HL-60/S4 treated with phorbol 12-myristate 13-acetate at 8.2 ng/mL for 4 days and 3 days (cell line): ENCODE measurements around the gene EGFR.

Experiments used
- in situ Hi-C: fragments of 300-500 bp; cut with MboI; formaldehyde crosslinking; loops from 2 replicates; pipeline ENCODE4 v1.15.0; 2022; ENCODE audit warnings: low sequenced_read_pairs

EGFR gene

DNA sequence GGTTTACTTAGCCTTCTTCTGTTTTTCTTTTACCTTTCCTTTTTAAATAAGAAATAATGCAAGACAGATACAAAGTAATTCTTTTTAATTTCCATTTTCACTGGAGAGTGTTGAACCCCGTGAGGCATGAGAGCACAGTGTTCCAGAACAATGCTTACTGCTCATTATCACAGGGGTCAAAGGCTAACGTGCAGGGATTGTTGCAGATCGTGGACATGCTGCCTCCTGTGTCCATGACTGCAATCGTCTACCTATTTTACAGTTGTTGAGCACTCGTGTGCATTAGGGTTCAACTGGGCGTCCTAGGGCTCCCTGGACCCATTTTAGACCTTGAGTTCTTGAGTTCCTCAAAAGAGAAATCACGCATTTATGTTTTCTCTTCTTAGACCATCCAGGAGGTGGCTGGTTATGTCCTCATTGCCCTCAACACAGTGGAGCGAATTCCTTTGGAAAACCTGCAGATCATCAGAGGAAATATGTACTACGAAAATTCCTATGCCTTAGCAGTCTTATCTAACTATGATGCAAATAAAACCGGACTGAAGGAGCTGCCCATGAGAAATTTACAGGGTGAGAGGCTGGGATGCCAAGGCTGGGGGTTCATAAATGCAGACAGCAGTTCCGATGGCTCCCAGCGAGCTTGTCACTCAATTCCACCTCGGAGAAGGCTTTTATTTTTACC is 124.2 kb downstream of the EGFR start:
- in situ Hi-C loops, result no loop called here

DNA sequence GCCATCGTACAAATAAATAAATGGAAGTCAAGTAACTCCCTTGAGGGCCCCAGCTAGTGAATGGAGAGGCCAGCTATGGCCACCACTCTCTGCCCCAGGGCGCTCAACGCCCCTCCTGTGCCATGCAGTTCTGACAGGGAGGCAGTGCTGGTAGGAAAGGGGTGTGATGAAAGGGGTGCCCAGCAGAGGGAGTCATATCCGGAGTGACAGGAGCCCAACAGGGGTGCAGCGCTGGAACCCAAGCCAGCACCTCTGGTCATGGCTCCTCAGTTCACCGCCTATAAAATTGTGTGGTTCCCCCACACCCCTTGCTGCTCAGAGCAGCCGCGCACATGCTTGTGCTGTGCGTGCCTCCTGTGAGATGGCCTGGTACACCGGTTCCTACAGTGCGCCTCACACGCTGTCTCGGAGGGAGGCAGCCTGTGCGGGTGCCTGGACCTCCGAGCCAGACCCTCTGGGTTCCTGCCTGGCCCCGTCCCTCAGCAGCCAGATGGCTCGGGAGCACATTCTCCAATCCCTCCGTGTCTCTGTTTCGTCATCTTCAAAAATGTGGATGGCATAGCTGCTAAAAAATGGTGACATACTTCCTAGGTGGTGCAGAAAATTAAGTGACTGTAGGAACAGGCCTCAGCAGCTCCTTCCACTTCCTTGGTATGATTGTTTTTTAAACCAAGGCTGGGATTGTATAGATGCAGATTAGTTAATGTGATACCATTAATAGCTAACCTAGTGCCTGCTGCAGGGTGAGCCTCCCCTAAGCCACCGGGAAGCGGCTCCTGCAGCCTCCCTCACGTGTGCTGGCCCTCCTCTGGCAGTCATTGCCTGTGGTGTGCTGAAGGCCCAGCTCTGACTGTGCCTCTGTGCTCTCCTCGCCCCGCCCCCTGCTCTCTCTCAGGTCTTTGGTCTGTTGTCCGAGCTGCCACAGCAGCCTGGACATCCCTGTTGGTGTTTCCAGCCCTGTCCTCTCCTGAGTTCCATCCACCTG is 125.8 kb downstream of the EGFR start:
- in situ Hi-C loops, result no loop called here

DNA sequence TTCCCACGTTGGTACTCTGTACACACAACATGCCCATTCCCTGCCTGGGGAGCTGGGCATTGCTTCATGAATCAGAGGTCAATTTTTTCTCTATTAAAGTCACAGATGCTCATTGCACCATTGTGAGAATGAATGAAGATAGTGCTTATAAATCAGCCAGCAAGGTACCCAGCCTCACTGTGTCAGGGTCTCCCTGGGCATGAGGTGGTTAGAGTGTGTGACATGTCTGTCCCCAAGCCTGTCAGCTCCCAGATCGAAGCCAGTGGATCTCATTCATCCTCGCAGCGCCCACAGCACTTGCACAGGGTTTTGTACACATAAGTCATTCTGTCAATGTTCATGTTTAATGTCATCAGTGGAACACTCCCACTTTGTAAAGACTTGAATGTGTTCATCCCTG is 126.8 kb downstream of the EGFR start:
- in situ Hi-C loops, result no loop called here

DNA sequence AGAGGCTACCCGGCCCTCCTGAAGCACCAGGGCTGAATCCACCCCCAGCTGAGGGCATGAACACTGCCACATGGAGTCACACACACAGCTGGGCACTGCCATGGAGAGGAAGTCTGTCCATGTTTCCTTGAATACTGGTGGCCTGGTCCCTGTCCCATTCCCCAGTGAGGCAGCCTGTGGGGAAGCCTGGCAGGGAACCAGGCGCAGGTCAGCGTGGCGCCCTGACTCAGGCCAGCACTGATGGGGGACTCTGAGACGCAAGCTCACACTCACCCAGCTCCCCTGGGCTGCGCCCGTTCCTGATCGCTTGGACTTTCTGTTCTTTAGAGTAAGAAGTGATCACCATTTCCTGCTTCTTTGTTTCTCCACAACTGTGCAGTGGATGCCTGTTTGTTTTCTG is 128.3 kb downstream of the EGFR start:
- in situ Hi-C loops, result no loop called here

DNA sequence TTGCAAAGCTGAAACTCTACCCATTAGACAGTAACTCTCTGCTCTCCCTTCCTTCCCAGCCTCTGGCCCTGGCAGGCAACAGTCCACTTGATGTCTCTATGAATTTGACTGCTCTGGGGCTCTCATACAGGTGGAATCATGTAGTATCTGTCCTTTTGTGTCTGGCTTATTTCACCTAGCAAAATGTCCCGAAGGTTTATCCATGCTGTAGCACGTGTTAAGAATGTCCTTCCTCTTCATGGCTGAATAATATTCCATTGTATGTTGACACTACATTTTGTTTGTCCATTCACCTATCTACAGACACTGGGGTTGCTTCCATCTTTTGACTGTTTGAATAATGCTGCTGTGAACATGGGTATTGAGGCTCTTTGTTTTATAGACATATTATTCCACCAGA is 128.9 kb downstream of the EGFR start:
- in situ Hi-C loops, result no loop called here

DNA sequence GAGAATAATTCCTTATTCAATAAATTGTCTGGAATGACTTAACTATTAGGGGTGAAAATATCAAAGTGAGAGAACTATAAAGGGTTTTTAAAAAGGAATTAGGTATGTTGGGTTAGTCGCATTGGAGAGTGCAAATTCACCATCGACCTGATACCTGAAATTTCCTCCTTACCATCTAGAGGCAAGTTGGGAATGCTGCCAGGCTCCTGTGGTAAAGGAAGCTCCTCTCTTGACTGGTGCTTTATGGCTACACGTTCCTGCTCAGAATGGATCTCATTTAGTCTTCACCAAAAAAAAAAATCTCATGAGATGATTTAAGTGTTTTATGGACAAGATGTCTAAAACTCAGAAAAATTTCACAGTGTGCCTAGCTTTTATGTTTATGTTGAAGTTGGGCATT is 129.8 kb downstream of the EGFR start:
- in situ Hi-C loops, result no loop called here

DNA sequence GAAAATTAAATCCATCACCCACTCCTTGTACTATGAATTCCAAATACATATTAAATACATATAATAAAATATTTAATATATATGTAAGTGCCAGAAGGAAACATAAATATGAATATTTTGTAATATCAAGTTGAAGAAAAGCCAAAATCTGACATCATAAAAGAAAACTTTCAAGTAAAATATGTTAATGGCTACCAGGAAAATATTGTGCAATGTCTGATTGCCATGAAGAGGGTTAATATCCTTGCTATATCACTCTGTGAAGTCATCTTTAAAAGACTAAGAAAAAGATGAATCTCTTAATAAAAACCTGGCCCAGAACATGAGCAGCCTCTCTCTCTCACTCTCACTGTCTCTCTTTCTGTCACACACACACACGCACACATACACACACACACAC is 130.2 kb downstream of the EGFR start:
- in situ Hi-C loops, result no loop called here

DNA sequence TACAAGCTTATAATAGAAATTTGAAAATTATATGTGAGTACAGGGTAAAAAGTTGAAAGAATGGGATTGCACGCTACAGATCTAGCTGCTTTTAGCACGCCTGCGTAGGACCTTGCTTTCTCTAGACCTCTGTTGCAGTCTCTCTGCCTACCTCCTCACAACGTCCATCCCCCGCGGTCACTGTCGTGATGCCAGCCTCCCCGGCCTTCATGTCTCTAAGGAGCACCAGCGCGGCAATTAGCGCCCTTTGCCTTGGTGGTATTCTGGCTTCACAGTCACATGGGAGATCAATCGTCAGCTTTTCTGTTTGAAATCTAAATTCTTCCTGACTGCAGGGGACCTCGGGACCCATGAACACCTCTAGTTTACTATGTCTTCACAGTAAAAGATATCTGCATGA is 131.3 kb downstream of the EGFR start:
- in situ Hi-C loops, result no loop called here

DNA sequence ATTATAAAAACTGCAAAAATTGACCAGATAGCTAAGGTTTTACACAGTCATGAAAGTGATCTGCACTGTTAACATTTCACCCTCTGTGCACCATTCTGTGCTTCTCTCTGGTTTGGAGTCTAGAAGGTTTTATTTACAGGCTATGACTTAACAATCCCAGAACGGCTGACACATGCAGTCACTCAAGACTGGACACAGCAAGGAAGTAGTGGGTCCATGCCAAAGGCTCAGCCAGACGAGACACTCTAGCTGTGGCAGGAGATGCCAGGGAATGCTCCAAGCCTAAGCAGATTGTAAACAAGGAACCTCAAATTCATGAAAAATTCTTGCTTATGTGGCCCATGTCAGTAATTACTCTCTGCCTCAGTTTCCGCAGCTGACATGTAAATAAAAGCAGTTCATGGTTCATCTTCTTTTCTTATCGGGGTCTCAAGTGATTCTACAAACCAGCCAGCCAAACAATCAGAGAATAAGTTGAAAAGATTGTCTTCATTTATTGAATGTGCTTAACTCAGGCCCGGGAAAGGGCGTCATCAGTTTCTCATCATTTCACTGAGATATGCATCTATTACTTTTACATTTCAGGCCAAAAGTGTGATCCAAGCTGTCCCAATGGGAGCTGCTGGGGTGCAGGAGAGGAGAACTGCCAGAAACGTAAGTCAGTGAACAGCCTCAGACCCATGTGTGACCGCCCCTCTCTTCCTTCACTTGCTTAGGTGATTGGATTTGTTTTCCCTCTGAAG is 132.1 kb downstream of the EGFR start:
- in situ Hi-C loops, result no loop called here

DNA sequence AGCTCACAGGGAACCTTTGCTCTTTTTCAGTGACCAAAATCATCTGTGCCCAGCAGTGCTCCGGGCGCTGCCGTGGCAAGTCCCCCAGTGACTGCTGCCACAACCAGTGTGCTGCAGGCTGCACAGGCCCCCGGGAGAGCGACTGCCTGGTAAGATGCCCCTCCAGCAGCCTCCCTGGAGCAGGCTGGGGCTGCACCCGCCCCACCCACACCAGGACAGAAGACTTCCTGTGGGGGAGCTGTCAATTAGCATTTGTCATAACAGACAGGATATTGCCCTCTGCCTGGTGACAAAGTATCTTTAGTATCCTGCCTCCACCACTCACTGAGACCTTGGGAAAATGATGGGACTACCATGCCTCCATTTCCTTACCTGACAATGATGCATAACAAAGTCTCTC is 133.7 kb downstream of the EGFR start:
- in situ Hi-C loops, result no loop called here

DNA sequence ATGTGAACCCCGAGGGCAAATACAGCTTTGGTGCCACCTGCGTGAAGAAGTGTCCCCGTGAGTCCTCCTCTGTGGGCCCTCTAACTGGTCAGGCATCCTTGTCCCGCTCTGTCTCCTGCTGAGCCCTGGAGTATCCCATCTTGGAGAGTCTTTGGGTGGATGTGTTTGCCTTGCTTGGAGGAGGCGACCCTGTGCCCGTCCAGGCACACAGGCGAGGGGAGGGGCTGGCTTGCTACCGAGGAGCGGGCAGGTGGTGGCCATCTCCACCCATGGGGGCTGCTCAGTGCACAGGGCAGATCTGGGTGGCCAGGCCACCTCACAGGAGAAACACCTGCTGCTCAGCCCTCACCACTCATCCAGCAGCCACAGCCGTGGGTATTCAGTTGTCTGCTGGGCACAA is 135.3 kb downstream of the EGFR start:
- in situ Hi-C loops, result no loop called here

DNA sequence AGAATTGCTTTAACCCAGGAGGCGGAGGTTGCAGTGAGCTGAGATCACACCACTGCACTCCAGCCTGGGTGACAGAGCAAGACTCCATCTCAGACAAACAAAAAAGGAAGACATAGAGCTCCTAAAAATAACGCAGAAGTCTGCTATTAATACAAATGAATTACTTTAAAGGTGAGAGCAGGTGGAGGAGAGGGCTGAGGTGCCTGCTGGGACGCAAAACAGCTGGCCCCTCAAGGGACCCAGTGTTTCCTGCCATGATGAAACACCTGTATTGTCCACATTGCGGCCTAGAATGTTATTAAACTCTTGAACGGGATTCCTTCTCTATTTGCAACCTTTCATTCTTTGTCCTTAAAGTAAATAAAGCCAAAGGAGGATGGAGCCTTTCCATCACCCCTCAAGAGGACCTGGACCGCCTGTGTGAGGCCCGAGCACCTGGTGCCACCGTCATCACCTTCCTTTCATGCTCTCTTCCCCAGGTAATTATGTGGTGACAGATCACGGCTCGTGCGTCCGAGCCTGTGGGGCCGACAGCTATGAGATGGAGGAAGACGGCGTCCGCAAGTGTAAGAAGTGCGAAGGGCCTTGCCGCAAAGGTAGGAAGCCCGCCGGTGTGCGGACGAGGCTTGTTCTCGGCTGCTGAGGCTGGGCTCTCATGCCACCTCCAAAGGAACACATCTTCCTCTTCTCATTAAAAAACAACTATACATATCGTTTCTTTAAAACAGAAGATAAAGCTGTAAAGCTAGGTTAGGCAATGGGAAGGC is 136.7 kb downstream of the EGFR start:
- in situ Hi-C loops, result no loop called here

DNA sequence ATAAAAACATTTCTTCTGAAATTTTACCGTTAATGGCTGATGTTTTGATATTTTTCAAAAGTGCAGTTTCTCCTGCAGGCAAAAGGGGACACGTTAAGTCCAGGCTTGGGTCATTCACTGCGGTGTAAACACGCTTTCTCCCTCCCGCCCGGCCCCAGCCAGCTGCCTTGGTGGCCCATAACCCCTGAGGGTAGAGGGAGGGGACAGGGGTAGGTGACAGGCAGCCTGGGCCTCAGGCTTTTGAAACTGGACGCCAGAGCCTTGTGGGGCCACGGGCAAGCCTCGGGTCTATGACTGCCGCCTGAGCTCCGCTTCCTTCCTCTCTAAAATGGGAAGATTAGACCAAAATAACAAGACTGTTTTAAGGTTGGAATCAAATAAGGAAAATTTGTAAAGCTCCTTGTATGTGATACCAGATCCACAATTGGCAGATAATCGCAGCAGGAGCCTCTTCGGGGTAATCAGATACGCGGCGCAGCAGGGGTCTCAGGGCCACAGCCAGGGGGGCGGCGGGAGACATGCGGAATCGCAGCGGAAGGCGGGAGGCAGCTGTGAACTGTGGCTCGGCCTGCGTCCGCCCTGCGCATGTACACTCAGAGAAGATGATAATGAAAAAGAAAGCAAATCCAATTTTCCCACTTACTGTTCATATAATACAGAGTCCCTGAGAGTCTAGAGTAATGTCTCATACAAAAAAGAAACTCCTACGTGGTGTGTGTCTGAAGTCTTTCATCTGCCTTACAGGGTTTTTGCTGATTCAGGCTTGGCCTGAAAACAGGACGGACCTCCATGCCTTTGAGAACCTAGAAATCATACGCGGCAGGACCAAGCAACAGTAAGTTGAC is 138.3 kb downstream of the EGFR start:
- in situ Hi-C loops, result no loop called here

DNA sequence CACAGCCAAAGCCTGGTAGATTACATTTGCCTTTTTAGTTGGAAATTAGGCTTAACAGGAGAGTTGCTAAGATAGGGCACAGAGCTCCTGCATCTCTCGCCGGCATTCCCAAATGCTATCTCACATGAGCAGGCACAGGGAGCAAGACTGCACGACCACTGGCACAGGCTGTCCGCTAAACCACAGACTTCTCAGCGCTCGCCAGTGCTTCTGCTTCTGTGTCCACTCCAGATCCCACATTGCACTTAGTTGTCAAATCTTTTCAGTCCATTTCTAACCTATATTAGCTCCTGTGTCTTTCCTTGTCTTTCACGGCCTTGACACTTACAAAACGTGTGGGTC is 138.9 kb downstream of the EGFR start:
- in situ Hi-C loops, result no loop called here

DNA sequence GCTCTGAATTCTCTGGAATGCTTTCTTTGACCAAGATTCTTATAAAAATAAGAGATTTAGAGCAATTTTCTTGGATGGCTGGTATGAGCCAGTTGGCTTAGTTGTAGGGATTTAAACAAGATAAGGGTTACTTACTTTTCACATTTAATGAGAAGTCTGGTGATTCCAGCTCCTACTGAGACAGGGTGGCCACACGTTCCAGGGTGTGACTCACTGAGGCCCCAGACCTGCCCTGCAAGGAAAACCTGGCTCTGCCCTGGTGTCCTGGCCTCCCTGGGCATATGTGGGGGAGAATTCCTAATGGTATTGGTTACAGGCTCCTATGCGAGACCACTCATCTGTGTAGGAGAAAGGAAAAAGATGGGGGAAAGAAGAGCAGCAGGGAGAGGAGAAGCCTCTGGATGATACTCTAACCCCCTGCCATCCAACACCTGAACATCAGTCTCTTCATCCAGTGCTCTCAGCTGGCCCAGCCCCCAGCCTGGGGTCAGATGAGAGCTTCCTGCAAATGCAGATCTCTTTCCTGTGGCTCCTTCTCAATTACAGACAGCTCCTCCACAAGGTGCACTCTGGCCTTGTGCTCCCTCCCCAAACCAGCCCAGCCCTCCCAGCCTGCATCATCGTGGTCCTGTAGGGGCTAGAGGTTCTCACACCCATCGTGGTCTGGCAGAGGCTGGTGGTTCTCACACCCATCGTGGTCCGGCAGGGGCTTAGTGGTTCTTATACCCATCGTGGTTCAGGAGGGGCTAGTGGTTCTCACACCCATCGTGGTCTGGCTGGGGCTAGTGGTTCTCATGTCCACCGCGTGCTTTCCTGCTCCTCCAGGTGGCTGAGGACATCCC is 139.9 kb downstream of the EGFR start:
- in situ Hi-C loops, result no loop called here

DNA sequence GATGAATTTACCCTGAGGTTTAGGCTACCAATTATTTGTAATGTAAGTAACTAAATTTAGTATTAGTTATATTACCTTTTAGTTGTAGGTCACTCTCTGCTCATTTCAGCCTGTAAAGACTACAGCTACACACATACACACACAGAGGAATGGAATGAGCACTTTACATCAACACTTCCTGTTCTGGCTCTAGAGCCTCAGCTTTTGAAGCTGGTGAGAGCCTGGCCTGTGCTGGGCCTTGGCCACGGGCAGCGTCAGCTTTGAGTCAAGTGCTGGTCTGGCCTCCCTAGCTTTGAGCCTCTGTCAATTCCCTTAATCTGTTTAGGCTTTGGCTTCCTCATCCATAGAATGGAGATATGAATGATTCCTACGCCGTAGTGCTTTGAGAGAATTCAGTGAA is 141.7 kb downstream of the EGFR start:
- in situ Hi-C loops, result no loop called here

DNA sequence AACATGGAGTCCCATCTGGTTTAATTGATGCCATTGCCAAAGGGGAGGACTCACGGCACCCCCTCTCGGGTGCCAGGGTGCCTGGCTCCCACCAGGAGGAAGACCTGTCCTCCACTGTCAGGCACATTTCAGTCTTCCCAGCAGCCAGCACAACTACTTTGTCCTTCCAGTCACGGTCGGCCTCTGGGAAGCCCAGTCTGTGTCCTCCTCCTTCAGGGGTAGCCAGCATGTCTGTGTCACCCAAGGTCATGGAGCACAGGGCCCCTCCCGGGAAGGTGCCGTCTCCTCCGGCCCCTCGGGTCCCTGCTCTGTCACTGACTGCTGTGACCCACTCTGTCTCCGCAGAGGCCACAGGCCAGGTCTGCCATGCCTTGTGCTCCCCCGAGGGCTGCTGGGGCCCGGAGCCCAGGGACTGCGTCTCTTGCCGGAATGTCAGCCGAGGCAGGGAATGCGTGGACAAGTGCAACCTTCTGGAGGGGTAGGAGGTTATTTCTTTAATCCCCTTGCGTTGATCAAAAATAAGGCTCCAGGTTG is 142.4 kb downstream of the EGFR start:
- in situ Hi-C loops, result no loop called here

DNA sequence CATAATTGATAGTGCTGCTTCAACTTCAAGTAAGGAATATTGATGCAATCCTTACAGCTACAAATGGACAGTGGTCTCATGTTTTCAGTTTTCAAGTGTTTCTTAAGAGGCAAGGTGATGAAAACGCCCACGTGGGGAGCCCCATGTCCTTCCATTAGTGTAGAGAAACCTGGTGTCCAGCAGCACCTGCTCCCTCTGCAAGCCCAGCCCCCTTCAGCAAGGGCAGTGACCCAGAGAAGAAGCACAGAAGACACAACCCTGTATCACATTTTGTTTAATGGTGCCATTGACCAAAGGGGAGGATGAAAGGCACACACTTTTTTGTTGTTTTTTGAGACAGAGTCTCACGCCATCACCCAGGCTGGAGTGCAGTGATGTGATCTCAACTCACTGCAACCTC is 143.7 kb downstream of the EGFR start:
- in situ Hi-C loops, result no loop called here

DNA sequence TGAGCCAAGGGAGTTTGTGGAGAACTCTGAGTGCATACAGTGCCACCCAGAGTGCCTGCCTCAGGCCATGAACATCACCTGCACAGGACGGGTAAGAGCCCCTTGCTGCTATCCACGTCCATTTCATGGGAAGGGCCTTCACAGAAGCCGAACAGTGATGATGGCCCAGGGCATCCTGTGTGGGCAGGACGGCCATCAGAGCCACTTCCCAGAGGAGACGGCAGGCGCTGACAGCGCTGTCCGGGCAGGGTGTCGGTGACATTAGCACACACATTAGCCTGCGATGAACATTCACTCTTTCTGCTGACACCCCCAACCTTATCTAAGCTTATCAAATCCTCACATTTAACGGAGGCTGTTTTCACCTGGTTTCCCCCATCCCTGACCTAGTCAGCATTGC is 144.9 kb downstream of the EGFR start:
- in situ Hi-C loops, result no loop called here
